PFSK-1 (cell line): Measurements from ENCODE around the gene SYTL2.

Experiments used
- FOXP2 ChIP-seq: optimal IDR thresholded peaks from 2 replicates; pipeline ENCODE3; 2011; ENCODE audit warnings: borderline replicate concordance, control low read depth, inconsistent platforms; ENCODE audit not compliant: insufficient read depth; ENCODE audit errors: extremely low read length, extremely low read depth
- POLR2AphosphoS5 ChIP-seq: IDR thresholded peaks from 2 replicates; pipeline ENCODE4 v1.6.1; 2012; ENCODE audit warnings: low read depth, mild to moderate bottlenecking, control low read depth, low read length, moderate library complexity
- REST ChIP-seq, 2 experiments: IDR thresholded peaks; 2 replicates each; pipeline versions ENCODE4 v1.6.1 to v1.8.0; 2011 to 2012; ENCODE audit warnings: low read depth in 2 of 2, low read length in 2 of 2, control low read depth in 1 of 2, inconsistent platforms in 1 of 2, mild to moderate bottlenecking in 1 of 2, moderate library complexity in 1 of 2; ENCODE audit not compliant: insufficient read depth in 1 of 2
- SIN3A ChIP-seq: IDR thresholded peaks from 2 replicates; pipeline ENCODE4 v1.6.1; 2012; ENCODE audit warnings: mild to moderate bottlenecking, low read length, moderate library complexity, borderline replicate concordance; ENCODE audit not compliant: insufficient read depth
- TAF1 ChIP-seq: IDR thresholded peaks from 2 replicates; pipeline ENCODE4 v1.6.1; 2012; ENCODE audit warnings: low read length, control low read depth, borderline replicate concordance; ENCODE audit not compliant: insufficient read depth

Gene SYTL2

GRCh38 chr11:85787168-85787567, 23.8 kb downstream of the SYTL2 start:
- TF ChIP-seq FOXP2 (no peak), REST (IDR thresholded peaks at IDR 0.05; ENCODE audit: insufficient read depth in 1 of 2, low read depth in 2 of 2, low read length in 2 of 2) (no peak)

- no peak for TF ChIP-seq POLR2AphosphoS5
- no peak for TF ChIP-seq SIN3A
- no peak for TF ChIP-seq FOXP2
- no peak for TF ChIP-seq REST (IDR thresholded peaks at IDR 0.05; ENCODE audit: insufficient read depth in 1 of 2, low read depth in 2 of 2, low read length in 2 of 2)
- TF ChIP-seq TAF1, result no peak
Measured at GRCh38 chr11:85784480-85785265, 26.3 kb downstream of the SYTL2 start.

- TF ChIP-seq FOXP2, result no peak
- no peak for TF ChIP-seq REST (IDR thresholded peaks at IDR 0.05; ENCODE audit: insufficient read depth in 1 of 2, low read depth in 2 of 2, low read length in 2 of 2)
- no peak for TF ChIP-seq TAF1
- no peak for TF ChIP-seq POLR2AphosphoS5
- no peak for TF ChIP-seq SIN3A
Measured at GRCh38 chr11:85783758-85784157, 27.2 kb downstream of the SYTL2 start.

- TF ChIP-seq SIN3A, result no peak
- no peak for TF ChIP-seq REST (IDR thresholded peaks at IDR 0.05; ENCODE audit: insufficient read depth in 1 of 2, low read depth in 2 of 2, low read length in 2 of 2)
- no peak for TF ChIP-seq FOXP2
- no peak for TF ChIP-seq POLR2AphosphoS5
Measured at GRCh38 chr11:85779956-85780640, 30.8 kb downstream of the SYTL2 start.
